Loucy (cell line): ENCODE measurements around the gene EIF2S2.

Source experiments
- CTCF ChIP-seq: fragments of 200-600 bp; sonication (generic); conservative IDR thresholded peaks from 2 replicates; pipeline ENCODE4 v1.5.1; 2014; ENCODE audit warnings: mild to moderate bottlenecking, antibody characterized with exemption, low read length
- EZH2phosphoT487 ChIP-seq: fragments of 200-600 bp; IDR thresholded peaks from 2 replicates; pipeline ENCODE4 v1.6.1; 2018; ENCODE audit warnings: antibody characterized with exemption, mild to moderate bottlenecking, moderate library complexity, borderline replicate concordance

DNA sequence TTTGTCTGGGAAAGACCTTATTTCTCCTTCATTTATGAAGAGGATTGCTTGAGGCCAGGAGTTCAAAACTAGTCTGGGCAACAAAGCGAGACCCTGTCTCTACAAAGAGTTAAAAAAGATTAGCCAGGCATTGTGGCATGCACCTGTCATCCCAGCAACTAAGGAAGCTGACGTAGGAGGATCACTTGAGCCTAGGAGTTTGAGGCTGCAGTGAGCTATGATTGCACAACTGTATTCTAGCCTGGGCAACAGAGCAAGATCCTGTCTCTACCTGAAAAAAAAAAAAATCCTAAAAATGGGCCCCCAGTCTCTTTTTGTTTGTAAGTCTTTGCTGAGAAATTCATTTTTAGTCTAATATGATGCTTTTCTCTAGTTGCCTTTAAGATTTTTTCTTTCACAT, 29.2 kb upstream of the EIF2S2 start:
- TF ChIP-seq CTCF (no peak), EZH2phosphoT487 (no peak)
